GM12891 (cell line): ENCODE results near the gene MLH3.

Source experiments
- PAX5 ChIP-seq: IDR thresholded peaks from 2 replicates; pipeline ENCODE4 v1.6.1; 2011; ENCODE audit warnings: low read length, moderate library complexity, mild to moderate bottlenecking; ENCODE audit not compliant: insufficient read depth, severe bottlenecking
- POLR2A ChIP-seq: IDR thresholded peaks from 2 replicates; pipeline ENCODE4 v1.6.1; 2011; ENCODE audit warnings: low read depth, low read length, control low read depth
- POLR2AphosphoS5 ChIP-seq: IDR thresholded peaks from 2 replicates; pipeline ENCODE4 v1.6.1; 2011; ENCODE audit warnings: low read depth, low read length, control low read depth
- POU2F2 ChIP-seq: IDR thresholded peaks from 2 replicates; pipeline ENCODE4 v1.6.1; 2011; ENCODE audit warnings: low read depth, mild to moderate bottlenecking, control low read depth, low read length, moderate library complexity
- SPI1 ChIP-seq: IDR thresholded peaks from 2 replicates; pipeline ENCODE4 v1.6.1; 2011; ENCODE audit warnings: low read depth, low read length, control low read depth
- TAF1 ChIP-seq: IDR thresholded peaks from 2 replicates; pipeline ENCODE4 v1.6.1; 2011; ENCODE audit warnings: low read depth, low read length, control low read depth

GRCh38 chr14:75081660-75082229 is 30.5 kb upstream of the MLH3 start:
- no peak for TF ChIP-seq POLR2A
- no peak for TF ChIP-seq TAF1
- no peak for TF ChIP-seq SPI1
- no peak for TF ChIP-seq POLR2AphosphoS5
- no peak for TF ChIP-seq POU2F2
- no peak for TF ChIP-seq PAX5
